Measurements from ENCODE around the gene VEPH1. TPM values are rescaled to one million over a fixed set of nuclear protein-coding genes. Genes with fewer than 3 reads are reported as not detected.
A peak's percentile ranks its signal among the peaks of the same experiment; 100 is the strongest.

VEPH1 gene
- polyA plus RNA-seq, 1 of the 3 experiments (the other 2 are of a cell fraction): 6.0 TPM

DNA sequence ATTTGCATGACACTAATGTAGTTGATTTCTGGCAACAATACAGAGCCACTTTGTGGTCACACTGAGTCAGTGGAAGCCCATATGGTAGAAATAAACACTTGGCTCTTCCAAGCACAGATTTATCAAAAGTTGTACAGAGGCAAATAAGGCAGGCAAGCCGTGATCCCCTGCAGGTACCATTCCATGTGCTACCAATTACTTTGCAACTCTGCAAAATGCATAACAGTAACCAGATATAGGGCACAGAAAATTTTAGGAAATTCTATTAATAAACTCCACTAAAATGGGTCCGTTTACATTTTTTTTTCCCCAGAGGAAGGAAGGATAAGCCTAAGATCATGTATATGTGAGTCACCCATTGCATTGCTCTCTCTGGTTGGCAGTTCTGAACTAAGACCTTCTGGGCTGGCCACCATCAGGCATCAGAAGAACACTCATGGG lies 169.6 kb downstream of the VEPH1 start:
- no peaks in the 10 kb centered on the region for H3K79me2 ChIP-seq (ENCODE audit: insufficient read depth)
- no peaks in the 10 kb centered on the region for H3K9me2 ChIP-seq
- H2AFZ ChIP-seq (ENCODE audit: low read depth): no peak overlapping the region; the same call in 1 of the 2 replicates
- no peaks in the 10 kb centered on the region for H3K9me3 ChIP-seq
- no peaks in the 10 kb centered on the region for H3K27me3 ChIP-seq (ENCODE audit: insufficient read depth)
- H3K4me2 ChIP-seq: peak overlapping the region; percentile 1; the same call in 1 of the 2 replicates
- no peaks in the 10 kb centered on the region for H4K20me1 ChIP-seq (ENCODE audit: insufficient read depth)
- no peak for DNase-seq
- ChIA-PET POLR2A (no interaction called here), CTCF (no interaction called here)
- WGBS (ENCODE audit: low lambda C conversion rate): 22% methylated on average over 2 of the region's 2 CpGs
- H3K27ac ChIP-seq (ENCODE audit: low read depth in 2 of 2, low read length in 1 of 2): peak overlapping the region; percentile 51 to 77; a peak in 3 of 4 replicates
- no peak overlapping the region for H3K9ac ChIP-seq
- peaks cover 25% of the 10 kb centered on the region for H3F3A ChIP-seq (replicated peaks; ENCODE audit: insufficient read depth)
- no peak overlapping the region for H3K4me3 ChIP-seq (ENCODE audit: low read depth in 2 of 2, low read length in 1 of 2)
- no peaks in the 10 kb centered on the region for H3K36me3 ChIP-seq (replicated peaks in 1 of 2; ENCODE audit: control insufficient read depth in 1 of 2, insufficient read depth in 2 of 2, low read length in 1 of 2)
- H3K4me1 ChIP-seq (ENCODE audit: control insufficient read depth in 1 of 2, insufficient read depth in 2 of 2, low read depth in 1 of 2, low read length in 1 of 2): peaks cover 0 to 33% of the 10 kb centered on the region in 2 experiments
- TF ChIP-seq, protein P1, sequence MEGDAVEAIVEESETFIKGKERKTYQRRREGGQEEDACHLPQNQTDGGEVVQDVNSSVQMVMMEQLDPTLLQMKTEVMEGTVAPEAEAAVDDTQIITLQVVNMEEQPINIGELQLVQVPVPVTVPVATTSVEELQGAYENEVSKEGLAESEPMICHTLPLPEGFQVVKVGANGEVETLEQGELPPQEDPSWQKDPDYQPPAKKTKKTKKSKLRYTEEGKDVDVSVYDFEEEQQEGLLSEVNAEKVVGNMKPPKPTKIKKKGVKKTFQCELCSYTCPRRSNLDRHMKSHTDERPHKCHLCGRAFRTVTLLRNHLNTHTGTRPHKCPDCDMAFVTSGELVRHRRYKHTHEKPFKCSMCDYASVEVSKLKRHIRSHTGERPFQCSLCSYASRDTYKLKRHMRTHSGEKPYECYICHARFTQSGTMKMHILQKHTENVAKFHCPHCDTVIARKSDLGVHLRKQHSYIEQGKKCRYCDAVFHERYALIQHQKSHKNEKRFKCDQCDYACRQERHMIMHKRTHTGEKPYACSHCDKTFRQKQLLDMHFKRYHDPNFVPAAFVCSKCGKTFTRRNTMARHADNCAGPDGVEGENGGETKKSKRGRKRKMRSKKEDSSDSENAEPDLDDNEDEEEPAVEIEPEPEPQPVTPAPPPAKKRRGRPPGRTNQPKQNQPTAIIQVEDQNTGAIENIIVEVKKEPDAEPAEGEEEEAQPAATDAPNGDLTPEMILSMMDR (IDR thresholded peaks at IDR 0.05): no peak
- no peak for TF ChIP-seq GABPA (IDR thresholded peaks at IDR 0.05; ENCODE audit: low read depth)
- peak; percentile 90 for TF ChIP-seq FOXM1 (IDR thresholded peaks at IDR 0.05; ENCODE audit: low read depth)
- 0 out of 2 replicates have a peak, but pooled peaks have one; percentile 27 for TF ChIP-seq YY1 (IDR thresholded peaks at IDR 0.05; ENCODE audit: low read depth)
- TF ChIP-seq, protein P2, sequence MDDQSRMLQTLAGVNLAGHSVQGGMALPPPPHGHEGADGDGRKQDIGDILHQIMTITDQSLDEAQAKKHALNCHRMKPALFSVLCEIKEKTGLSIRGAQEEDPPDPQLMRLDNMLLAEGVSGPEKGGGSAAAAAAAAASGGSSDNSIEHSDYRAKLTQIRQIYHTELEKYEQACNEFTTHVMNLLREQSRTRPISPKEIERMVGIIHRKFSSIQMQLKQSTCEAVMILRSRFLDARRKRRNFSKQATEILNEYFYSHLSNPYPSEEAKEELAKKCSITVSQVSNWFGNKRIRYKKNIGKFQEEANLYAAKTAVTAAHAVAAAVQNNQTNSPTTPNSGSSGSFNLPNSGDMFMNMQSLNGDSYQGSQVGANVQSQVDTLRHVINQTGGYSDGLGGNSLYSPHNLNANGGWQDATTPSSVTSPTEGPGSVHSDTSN (IDR thresholded peaks at IDR 0.05): peak; percentile 92
- TF ChIP-seq TAF1 (IDR thresholded peaks at IDR 0.05; ENCODE audit: borderline replicate concordance, low read depth, low read length): no peak
- TF ChIP-seq NRF1 (IDR thresholded peaks at IDR 0.05; ENCODE audit: low read depth, low read length): no peak
- no peak for TF ChIP-seq ELF1 (IDR thresholded peaks at IDR 0.05)
- no peak for TF ChIP-seq RAD21 (IDR thresholded peaks at IDR 0.05; ENCODE audit: low read length)
- peak; percentile 89 for TF ChIP-seq TEAD4 (IDR thresholded peaks at IDR 0.05; ENCODE audit: borderline replicate concordance, insufficient read depth)
- peak; percentile 53 for TF ChIP-seq RXRA (IDR thresholded peaks at IDR 0.05; ENCODE audit: borderline replicate concordance, low read depth)
- TF ChIP-seq EP300 (IDR thresholded peaks at IDR 0.05; ENCODE audit: borderline replicate concordance in 1 of 2, low read depth in 1 of 2, low read length in 1 of 2): peak; percentile 87 to 95
- no peak for TF ChIP-seq GATA2 (CRISPR knock-in tag; IDR thresholded peaks at IDR 0.05)
- TF ChIP-seq FOSL2 (IDR thresholded peaks at IDR 0.05; ENCODE audit: borderline replicate concordance, low read depth): peak; percentile 54
- TF ChIP-seq, protein P3, sequence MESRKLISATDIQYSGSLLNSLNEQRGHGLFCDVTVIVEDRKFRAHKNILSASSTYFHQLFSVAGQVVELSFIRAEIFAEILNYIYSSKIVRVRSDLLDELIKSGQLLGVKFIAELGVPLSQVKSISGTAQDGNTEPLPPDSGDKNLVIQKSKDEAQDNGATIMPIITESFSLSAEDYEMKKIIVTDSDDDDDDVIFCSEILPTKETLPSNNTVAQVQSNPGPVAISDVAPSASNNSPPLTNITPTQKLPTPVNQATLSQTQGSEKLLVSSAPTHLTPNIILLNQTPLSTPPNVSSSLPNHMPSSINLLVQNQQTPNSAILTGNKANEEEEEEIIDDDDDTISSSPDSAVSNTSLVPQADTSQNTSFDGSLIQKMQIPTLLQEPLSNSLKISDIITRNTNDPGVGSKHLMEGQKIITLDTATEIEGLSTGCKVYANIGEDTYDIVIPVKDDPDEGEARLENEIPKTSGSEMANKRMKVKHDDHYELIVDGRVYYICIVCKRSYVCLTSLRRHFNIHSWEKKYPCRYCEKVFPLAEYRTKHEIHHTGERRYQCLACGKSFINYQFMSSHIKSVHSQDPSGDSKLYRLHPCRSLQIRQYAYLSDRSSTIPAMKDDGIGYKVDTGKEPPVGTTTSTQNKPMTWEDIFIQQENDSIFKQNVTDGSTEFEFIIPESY (IDR thresholded peaks at IDR 0.05; ENCODE audit: borderline replicate concordance, low read depth): 0 out of 2 replicates have a peak, but pooled peaks have one; percentile 46
- TF ChIP-seq POLR2AphosphoS5 (IDR thresholded peaks at IDR 0.05; ENCODE audit: low read depth, low read length): peak; percentile 92
- TF ChIP-seq, protein P4, sequence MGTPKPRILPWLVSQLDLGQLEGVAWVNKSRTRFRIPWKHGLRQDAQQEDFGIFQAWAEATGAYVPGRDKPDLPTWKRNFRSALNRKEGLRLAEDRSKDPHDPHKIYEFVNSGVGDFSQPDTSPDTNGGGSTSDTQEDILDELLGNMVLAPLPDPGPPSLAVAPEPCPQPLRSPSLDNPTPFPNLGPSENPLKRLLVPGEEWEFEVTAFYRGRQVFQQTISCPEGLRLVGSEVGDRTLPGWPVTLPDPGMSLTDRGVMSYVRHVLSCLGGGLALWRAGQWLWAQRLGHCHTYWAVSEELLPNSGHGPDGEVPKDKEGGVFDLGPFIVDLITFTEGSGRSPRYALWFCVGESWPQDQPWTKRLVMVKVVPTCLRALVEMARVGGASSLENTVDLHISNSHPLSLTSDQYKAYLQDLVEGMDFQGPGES (IDR thresholded peaks at IDR 0.05; ENCODE audit: low read depth, low read length): no peak
- no peak for TF ChIP-seq EZH2phosphoT487 (IDR thresholded peaks at IDR 0.05; ENCODE audit: borderline replicate concordance, low read depth)
- TF ChIP-seq NFIC (IDR thresholded peaks at IDR 0.05; ENCODE audit: borderline replicate concordance): peak; percentile 95
- peak; percentile 92 for TF ChIP-seq MEF2A (IDR thresholded peaks at IDR 0.05; ENCODE audit: borderline replicate concordance, low read depth)
- TF ChIP-seq, protein P5, sequence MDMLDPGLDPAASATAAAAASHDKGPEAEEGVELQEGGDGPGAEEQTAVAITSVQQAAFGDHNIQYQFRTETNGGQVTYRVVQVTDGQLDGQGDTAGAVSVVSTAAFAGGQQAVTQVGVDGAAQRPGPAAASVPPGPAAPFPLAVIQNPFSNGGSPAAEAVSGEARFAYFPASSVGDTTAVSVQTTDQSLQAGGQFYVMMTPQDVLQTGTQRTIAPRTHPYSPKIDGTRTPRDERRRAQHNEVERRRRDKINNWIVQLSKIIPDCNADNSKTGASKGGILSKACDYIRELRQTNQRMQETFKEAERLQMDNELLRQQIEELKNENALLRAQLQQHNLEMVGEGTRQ (IDR thresholded peaks at IDR 0.05; ENCODE audit: borderline replicate concordance, low read depth, low read length): no peak
- TF ChIP-seq, protein P6, sequence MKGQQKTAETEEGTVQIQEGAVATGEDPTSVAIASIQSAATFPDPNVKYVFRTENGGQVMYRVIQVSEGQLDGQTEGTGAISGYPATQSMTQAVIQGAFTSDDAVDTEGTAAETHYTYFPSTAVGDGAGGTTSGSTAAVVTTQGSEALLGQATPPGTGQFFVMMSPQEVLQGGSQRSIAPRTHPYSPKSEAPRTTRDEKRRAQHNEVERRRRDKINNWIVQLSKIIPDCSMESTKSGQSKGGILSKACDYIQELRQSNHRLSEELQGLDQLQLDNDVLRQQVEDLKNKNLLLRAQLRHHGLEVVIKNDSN (IDR thresholded peaks at IDR 0.05; ENCODE audit: borderline replicate concordance, low read depth): 0 out of 2 replicates have a peak, but pooled peaks have one; percentile 12

All from SK-N-SH (cell line).